ENCODE data around the gene RERE.

RERE gene

GRCh38 chr1:8365661-8366362 is 451.6 kb downstream of the RERE start:
- no peak for DNase-seq (ENCODE audit: low read depth, low spot score)

GRCh38 chr1:8364528-8365442 is 452.7 kb downstream of the RERE start:
- DNase-seq (ENCODE audit: low read depth, low spot score) = no peak

GRCh38 chr1:8363767-8364301 is 453.6 kb downstream of the RERE start:
- no peak for DNase-seq (ENCODE audit: low read depth, low spot score)

GRCh38 chr1:8363186-8363766 is 454.2 kb downstream of the RERE start:
- no peak for DNase-seq (ENCODE audit: low read depth, low spot score)

GRCh38 chr1:8362701-8363101 is 454.7 kb downstream of the RERE start:
- no peak for DNase-seq (ENCODE audit: low read depth, low spot score)

GRCh38 chr1:8361198-8361849 is 456.1 kb downstream of the RERE start:
- DNase-seq (ENCODE audit: low read depth, low spot score) = no peak

- no peak for DNase-seq (ENCODE audit: low read depth, low spot score)
Observed at GRCh38 chr1:8360493-8361197, 456.8 kb downstream of the RERE start.

GRCh38 chr1:8359617-8360481 is 457.6 kb downstream of the RERE start:
- no peak for DNase-seq (ENCODE audit: low read depth, low spot score)

GRCh38 chr1:8358897-8359616 is 458.4 kb downstream of the RERE start:
- DNase-seq (ENCODE audit: low read depth, low spot score) = no peak

GRCh38 chr1:8358241-8358896 is 459.1 kb downstream of the RERE start:
- no peak for DNase-seq (ENCODE audit: low read depth, low spot score)

GRCh38 chr1:8357329-8358101 is 459.9 kb downstream of the RERE start:
- no peak for DNase-seq (ENCODE audit: low read depth, low spot score)

GRCh38 chr1:8356256-8357209 is 460.9 kb downstream of the RERE start:
- no peak for DNase-seq (ENCODE audit: low read depth, low spot score)

- DNase-seq (ENCODE audit: low read depth, low spot score) = no peak
Observed at GRCh38 chr1:8355439-8356255, 461.8 kb downstream of the RERE start.

- DNase-seq (ENCODE audit: low read depth, low spot score) = no peak
Observed at GRCh38 chr1:8354038-8354437, 463.4 kb downstream of the RERE start.

- no peak for DNase-seq (ENCODE audit: low read depth, low spot score)
Observed at GRCh38 chr1:8352886-8353785, 464.3 kb downstream of the RERE start.

Data from iPS DF 19.7 (cell line).